H1 (cell line): ENCODE data around the gene CCT3. TPM values are rescaled to one million over a fixed set of nuclear protein-coding genes. Genes with fewer than 3 reads are reported as not detected.

Source experiments
- BCL11A ChIP-seq, 2 experiments: IDR thresholded peaks; one replicate each; pipeline ENCODE4 v1.6.1; 2011; ENCODE audit warnings: low read depth in 2 of 2, low read length in 2 of 2, mild to moderate bottlenecking in 2 of 2
- CEBPB ChIP-seq: IDR thresholded peaks from 2 replicates; pipeline ENCODE4 v1.6.1; 2012; ENCODE audit warnings: low read depth, low read length
- CHD2 ChIP-seq: IDR thresholded peaks from 2 replicates; pipeline ENCODE4 v1.6.1; 2012; ENCODE audit warnings: low read length, improper control_type of control experiment
- CREB1 ChIP-seq: IDR thresholded peaks from 2 replicates; pipeline ENCODE4 v1.6.1; 2012; ENCODE audit warnings: inconsistent platforms
- FOSL1 ChIP-seq: IDR thresholded peaks from 2 replicates; pipeline ENCODE4 v1.6.1; 2011; ENCODE audit warnings: mild to moderate bottlenecking, low read depth, low read length, moderate library complexity; ENCODE audit not compliant: insufficient read depth
- JUN ChIP-seq: IDR thresholded peaks from 2 replicates; pipeline ENCODE4 v1.6.1; 2011; ENCODE audit warnings: low read depth, mild to moderate bottlenecking, improper control_type of control experiment, low read length
- KDM4A ChIP-seq: IDR thresholded peaks from one replicate; pipeline ENCODE4 v1.7.1; 2012; ENCODE audit warnings: low read depth, mild to moderate bottlenecking, moderate library complexity, low read length, inconsistent platforms; ENCODE audit not compliant: severe bottlenecking
- MAX ChIP-seq: IDR thresholded peaks from 2 replicates; pipeline ENCODE4 v1.6.1; 2012; ENCODE audit warnings: inconsistent platforms
- PHF8 ChIP-seq: fragments of 200-600 bp; sonication (generic); conservative IDR thresholded peaks from 2 replicates; pipeline ENCODE4 v1.7.1; 2012; ENCODE audit warnings: low read depth, mild to moderate bottlenecking, inconsistent platforms, low read length, moderate library complexity
- RFX5 ChIP-seq: IDR thresholded peaks from 2 replicates; pipeline ENCODE4 v1.6.1; 2011; ENCODE audit warnings: low read depth, low read length, improper control_type of control experiment, borderline replicate concordance
- SAP30 ChIP-seq: fragments of 300-600 bp; sonication (generic); IDR thresholded peaks from 2 replicates; pipeline ENCODE4 v1.7.1; 2012; ENCODE audit warnings: low read length, moderate library complexity, mild to moderate bottlenecking, inconsistent platforms; ENCODE audit not compliant: insufficient read depth, insufficient replicate concordance
- SP4 ChIP-seq: IDR thresholded peaks from 2 replicates; pipeline ENCODE4 v1.6.1; 2012; ENCODE audit warnings: low read length, inconsistent platforms
- SRF ChIP-seq: IDR thresholded peaks from 2 replicates; pipeline ENCODE4 v1.6.1; 2011; ENCODE audit warnings: mild to moderate bottlenecking, low read depth, low read length, moderate library complexity
- SUZ12 ChIP-seq: fragments of 200-600 bp; sonication (generic); IDR thresholded peaks from 2 replicates; pipeline ENCODE4 v1.6.1; 2012; ENCODE audit warnings: mild to moderate bottlenecking, inconsistent platforms, low read length, moderate library complexity, mixed read lengths
- TAF1 ChIP-seq: IDR thresholded peaks from 2 replicates; pipeline ENCODE4 v1.6.1; 2011; ENCODE audit warnings: mild to moderate bottlenecking, low read depth, low read length
- TBP ChIP-seq: IDR thresholded peaks from 2 replicates; pipeline ENCODE4 v1.6.1; 2011; ENCODE audit warnings: low read depth, low read length, improper control_type of control experiment
- TEAD4 ChIP-seq: IDR thresholded peaks from 2 replicates; pipeline ENCODE4 v1.6.1; 2012; ENCODE audit warnings: low read depth, low read length, inconsistent platforms, mixed read lengths
- YY1 ChIP-seq: IDR thresholded peaks from 2 replicates; pipeline ENCODE4 v1.6.1; 2011; ENCODE audit warnings: low read depth, mild to moderate bottlenecking, low read length
- ZNF274 ChIP-seq: IDR thresholded peaks from 2 replicates; pipeline ENCODE4 v1.7.0; 2012; ENCODE audit warnings: low read length, borderline replicate concordance; ENCODE audit errors: extremely low read depth
- polyA plus RNA-seq, 7 experiments: library from polyadenylated mRNA; depleted of rRNA in 3 of 7; stranded (reverse) in 5 of 7; unstranded in 2 of 7; fragments of >200 nt in 5 of 7; fragments of 200-250 nt in 2 of 7; gene quantifications; 1 replicate in 5 of 7; 2 replicates in 1 of 7; 4 replicates in 1 of 7; pipeline versions ENCODE4 v1.2.1 to v1.2.3, GENCODE V29; 2011 to 2013; ENCODE audit warnings: missing spikeins in 2 of 7, mixed read lengths in 2 of 7
- total RNA-seq: library from RNA; stranded (reverse); fragmentation: NEBNext Ultra II Directional; extraction: Animal tissue kit (Norgen Biotek cat#: 25700); gene quantifications from 2 replicates; pipeline ENCODE4 v1.2.1, GENCODE V29; 2021
- TF ChIP-seq, protein P1 (sequence below), 3 experiments: IDR thresholded peaks; 1 replicate in 2 of 3; 2 replicates in 1 of 3; pipeline versions ENCODE4 v1.5.1 to v1.6.1; 2011; ENCODE audit warnings: low read length in 3 of 3, mild to moderate bottlenecking in 3 of 3, inconsistent platforms in 2 of 3, low read depth in 1 of 3, moderate library complexity in 1 of 3; ENCODE audit not compliant: insufficient read depth in 1 of 3; ENCODE audit errors: control extremely low read depth in 1 of 3
- TF ChIP-seq, protein P2 (sequence below): IDR thresholded peaks from 2 replicates; pipeline ENCODE4 v1.6.1; 2011; ENCODE audit warnings: low read depth, mild to moderate bottlenecking, low read length; ENCODE audit not compliant: insufficient read depth

Gene CCT3
- total and polyA plus RNA-seq, 2 of the 8 experiments (the other 6 are each of a cell fraction or from before 2014, with no cell fraction given) = 431 to 480 TPM

GRCh38 chr1:156338180-156338976 is at the start of gene CCT3, which contains the start of gene TSACC (continued):
- TF ChIP-seq CEBPB (0 out of 2 replicates have a peak, but pooled peaks have one; percentile 2), SP4 (no peak), SUZ12 (no peak), ZNF274 (no peak), PHF8 (peak; percentile 83), KDM4A (peak; percentile 70), JUN (no peak), CREB1 (peak; percentile 91), TBP (peak; percentile 85), SAP30 (peak; percentile 95), TEAD4 (no peak), TAF1 (peak; percentile 86), BCL11A (IDR thresholded peaks at IDR 0.05; ENCODE audit: low read depth in 2 of 2, low read length in 2 of 2) (no peak), FOSL1 (0 out of 2 replicates have a peak, but pooled peaks have one; percentile 18), RFX5 (no peak), CHD2 (peak; percentile 94), SRF (no peak), YY1 (peak; percentile 76), MAX (peak; percentile 96)
- TF ChIP-seq, protein P1, sequence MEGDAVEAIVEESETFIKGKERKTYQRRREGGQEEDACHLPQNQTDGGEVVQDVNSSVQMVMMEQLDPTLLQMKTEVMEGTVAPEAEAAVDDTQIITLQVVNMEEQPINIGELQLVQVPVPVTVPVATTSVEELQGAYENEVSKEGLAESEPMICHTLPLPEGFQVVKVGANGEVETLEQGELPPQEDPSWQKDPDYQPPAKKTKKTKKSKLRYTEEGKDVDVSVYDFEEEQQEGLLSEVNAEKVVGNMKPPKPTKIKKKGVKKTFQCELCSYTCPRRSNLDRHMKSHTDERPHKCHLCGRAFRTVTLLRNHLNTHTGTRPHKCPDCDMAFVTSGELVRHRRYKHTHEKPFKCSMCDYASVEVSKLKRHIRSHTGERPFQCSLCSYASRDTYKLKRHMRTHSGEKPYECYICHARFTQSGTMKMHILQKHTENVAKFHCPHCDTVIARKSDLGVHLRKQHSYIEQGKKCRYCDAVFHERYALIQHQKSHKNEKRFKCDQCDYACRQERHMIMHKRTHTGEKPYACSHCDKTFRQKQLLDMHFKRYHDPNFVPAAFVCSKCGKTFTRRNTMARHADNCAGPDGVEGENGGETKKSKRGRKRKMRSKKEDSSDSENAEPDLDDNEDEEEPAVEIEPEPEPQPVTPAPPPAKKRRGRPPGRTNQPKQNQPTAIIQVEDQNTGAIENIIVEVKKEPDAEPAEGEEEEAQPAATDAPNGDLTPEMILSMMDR (IDR thresholded peaks at IDR 0.05; ENCODE audit: control extremely low read depth in 1 of 3, insufficient read depth in 1 of 3, low read depth in 1 of 3, low read length in 3 of 3) = no peak
- TF ChIP-seq, protein P2, sequence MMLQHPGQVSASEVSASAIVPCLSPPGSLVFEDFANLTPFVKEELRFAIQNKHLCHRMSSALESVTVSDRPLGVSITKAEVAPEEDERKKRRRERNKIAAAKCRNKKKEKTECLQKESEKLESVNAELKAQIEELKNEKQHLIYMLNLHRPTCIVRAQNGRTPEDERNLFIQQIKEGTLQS = 0 out of 2 replicates have a peak, but pooled peaks have one; percentile 17
